Measurements from ENCODE around the gene NRXN3. TPM values are rescaled to one million over a fixed set of nuclear protein-coding genes. Genes with fewer than 3 reads are reported as not detected.

Gene NRXN3
- polyA plus RNA-seq, 1 donor (not counting 4 experiments of a cell fraction or from before 2014, with no cell fraction given), result 0.89 TPM

DNA sequence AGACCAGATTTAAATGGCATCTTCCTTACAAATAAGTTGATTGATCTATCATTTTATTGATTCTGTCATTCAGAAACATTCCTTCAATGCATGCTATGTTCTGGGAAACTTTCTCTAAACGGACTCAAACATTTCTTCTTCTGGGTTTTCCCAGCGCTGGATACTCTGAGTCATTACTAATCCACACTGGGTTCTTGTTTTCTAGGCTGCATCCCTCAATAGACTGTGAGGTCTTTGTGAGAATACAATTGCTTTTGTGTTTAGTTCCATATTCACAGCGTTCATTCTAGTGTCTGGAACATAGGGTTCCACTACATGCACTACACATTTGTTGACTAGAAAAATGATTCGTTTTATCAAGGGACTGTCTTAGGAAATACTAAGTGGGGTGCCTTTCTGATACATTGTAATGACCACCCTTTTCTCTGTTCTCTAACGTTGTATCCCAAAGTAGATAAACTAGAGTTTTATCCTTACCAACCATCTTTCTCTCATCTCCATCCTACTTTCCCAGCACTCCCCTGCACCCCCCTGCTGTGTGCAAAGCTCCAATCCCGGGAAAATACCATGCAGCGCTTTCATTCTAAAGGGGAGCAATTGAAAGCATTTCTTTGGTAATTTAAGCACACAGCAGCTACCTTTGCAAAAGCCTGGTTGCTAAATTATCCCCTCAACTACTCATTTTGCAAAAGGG, 1162.5 kb downstream of the NRXN3 start:
- Histone ChIP-seq H3K79me2 (ENCODE audit: control insufficient read depth, insufficient read depth, low read length) (no peaks in the 10 kb centered on the region), H3K4me2 (ENCODE audit: control insufficient read depth, extremely low read depth, insufficient read depth, low read depth, low read length) (no peak overlapping the region), H3K4me3 (ENCODE audit: control insufficient read depth in 2 of 3, extremely low read depth in 1 of 3, insufficient read depth in 2 of 3, low read depth in 1 of 3, low read length in 3 of 3) (no peak overlapping the region), H3K9ac (ENCODE audit: control insufficient read depth, extremely low read depth, insufficient read depth, low read length) (no peak overlapping the region), H4K20me1 (ENCODE audit: control insufficient read depth, extremely low read depth, insufficient read depth, low read length) (no peaks in the 10 kb centered on the region), H3K27ac (ENCODE audit: control insufficient read depth, insufficient read depth, low read length) (no peak overlapping the region), H3K27me3 (ENCODE audit: control insufficient read depth, extremely low read depth, insufficient read depth, low read length) (no peaks in the 10 kb centered on the region), H3K9me1 (ENCODE audit: control insufficient read depth, extremely low read depth, insufficient read depth, low read length) (no peaks in the 10 kb centered on the region), H2AFZ (ENCODE audit: control insufficient read depth, low read length) (no peak overlapping the region), H3K9me3 (ENCODE audit: control insufficient read depth, low read depth, low read length) (no peaks in the 10 kb centered on the region), H3K4me1 (ENCODE audit: control insufficient read depth, extremely low read depth, insufficient read depth, low read length) (no peaks in the 10 kb centered on the region), H3K36me3 (ENCODE audit: control insufficient read depth in 2 of 2, extremely low read depth in 1 of 2, insufficient read depth in 2 of 2, low read length in 2 of 2) (no peaks in the 10 kb centered on the region)
- dilution Hi-C loops (cut with MboI; ENCODE audit: extremely low pct_ligation_motif_present, low sequenced_read_pairs), result no loop called here
- DNase-seq (ENCODE audit: low read depth, low spot score) (no peak), FAIRE-seq (no peak)
- no peak for TF ChIP-seq EZH2 (IDR thresholded peaks at IDR 0.05; ENCODE audit: low read length)
- TF ChIP-seq, protein P1, sequence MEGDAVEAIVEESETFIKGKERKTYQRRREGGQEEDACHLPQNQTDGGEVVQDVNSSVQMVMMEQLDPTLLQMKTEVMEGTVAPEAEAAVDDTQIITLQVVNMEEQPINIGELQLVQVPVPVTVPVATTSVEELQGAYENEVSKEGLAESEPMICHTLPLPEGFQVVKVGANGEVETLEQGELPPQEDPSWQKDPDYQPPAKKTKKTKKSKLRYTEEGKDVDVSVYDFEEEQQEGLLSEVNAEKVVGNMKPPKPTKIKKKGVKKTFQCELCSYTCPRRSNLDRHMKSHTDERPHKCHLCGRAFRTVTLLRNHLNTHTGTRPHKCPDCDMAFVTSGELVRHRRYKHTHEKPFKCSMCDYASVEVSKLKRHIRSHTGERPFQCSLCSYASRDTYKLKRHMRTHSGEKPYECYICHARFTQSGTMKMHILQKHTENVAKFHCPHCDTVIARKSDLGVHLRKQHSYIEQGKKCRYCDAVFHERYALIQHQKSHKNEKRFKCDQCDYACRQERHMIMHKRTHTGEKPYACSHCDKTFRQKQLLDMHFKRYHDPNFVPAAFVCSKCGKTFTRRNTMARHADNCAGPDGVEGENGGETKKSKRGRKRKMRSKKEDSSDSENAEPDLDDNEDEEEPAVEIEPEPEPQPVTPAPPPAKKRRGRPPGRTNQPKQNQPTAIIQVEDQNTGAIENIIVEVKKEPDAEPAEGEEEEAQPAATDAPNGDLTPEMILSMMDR (optimal IDR thresholded peaks at IDR 0.05 in 1 of 3, IDR thresholded peaks at IDR 0.05 in 1 of 3, conservative IDR thresholded peaks at IDR 0.05 in 1 of 3; ENCODE audit: extremely low read depth in 1 of 3, insufficient read depth in 2 of 3, low read length in 3 of 3), result no peak

DNA sequence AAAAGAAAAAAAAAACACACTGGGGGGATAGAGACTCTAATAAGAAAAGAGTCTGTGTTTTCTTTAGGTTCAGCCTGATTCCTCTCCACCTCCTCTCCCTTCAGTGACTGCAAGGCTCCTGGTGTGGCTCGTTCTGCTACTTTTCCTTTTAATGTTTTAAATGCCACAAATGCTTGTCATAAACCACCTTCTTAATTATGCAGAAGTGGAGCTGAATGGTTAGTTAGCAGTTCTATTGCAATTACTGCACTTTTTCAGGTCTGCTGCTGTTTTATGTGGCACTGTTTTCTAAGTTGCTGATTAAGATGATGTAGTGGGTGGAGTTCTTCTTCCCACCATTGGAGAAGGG, 1163.0 kb downstream of the NRXN3 start:
- Histone ChIP-seq H3K27me3 (ENCODE audit: control insufficient read depth, extremely low read depth, insufficient read depth, low read length) (no peaks in the 10 kb centered on the region), H3K9ac (ENCODE audit: control insufficient read depth, extremely low read depth, insufficient read depth, low read length) (no peak overlapping the region), H3K9me1 (ENCODE audit: control insufficient read depth, extremely low read depth, insufficient read depth, low read length) (no peaks in the 10 kb centered on the region), H3K36me3 (ENCODE audit: control insufficient read depth in 2 of 2, extremely low read depth in 1 of 2, insufficient read depth in 2 of 2, low read length in 2 of 2) (no peaks in the 10 kb centered on the region), H3K79me2 (ENCODE audit: control insufficient read depth, insufficient read depth, low read length) (no peaks in the 10 kb centered on the region), H3K27ac (ENCODE audit: control insufficient read depth, insufficient read depth, low read length) (no peak overlapping the region), H3K4me1 (ENCODE audit: control insufficient read depth, extremely low read depth, insufficient read depth, low read length) (no peaks in the 10 kb centered on the region), H3K4me2 (ENCODE audit: control insufficient read depth, extremely low read depth, insufficient read depth, low read depth, low read length) (no peak overlapping the region), H2AFZ (ENCODE audit: control insufficient read depth, low read length) (no peak overlapping the region), H3K4me3 (ENCODE audit: control insufficient read depth in 2 of 3, extremely low read depth in 1 of 3, insufficient read depth in 2 of 3, low read depth in 1 of 3, low read length in 3 of 3) (no peak overlapping the region), H3K9me3 (ENCODE audit: control insufficient read depth, low read depth, low read length) (no peaks in the 10 kb centered on the region), H4K20me1 (ENCODE audit: control insufficient read depth, extremely low read depth, insufficient read depth, low read length) (no peaks in the 10 kb centered on the region)
- dilution Hi-C loops (cut with MboI; ENCODE audit: extremely low pct_ligation_motif_present, low sequenced_read_pairs), result no loop called here
- DNase-seq (ENCODE audit: low read depth, low spot score) (no peak), FAIRE-seq (no peak)
- TF ChIP-seq EZH2 (IDR thresholded peaks at IDR 0.05; ENCODE audit: low read length), result no peak
- TF ChIP-seq, protein P1 (optimal IDR thresholded peaks at IDR 0.05 in 1 of 3, IDR thresholded peaks at IDR 0.05 in 1 of 3, conservative IDR thresholded peaks at IDR 0.05 in 1 of 3; ENCODE audit: extremely low read depth in 1 of 3, insufficient read depth in 2 of 3, low read length in 3 of 3), result no peak
